ENCODE data around the gene DACH1. TPM values are rescaled to one million over a fixed set of nuclear protein-coding genes. Genes with fewer than 3 reads are reported as not detected.

The DACH1 gene
- total and polyA plus RNA-seq, 9 of the 15 experiments (the other 6 are each of a cell fraction or from before 2014, with no cell fraction given) = 0.04 to 0.07 (median 0.04) TPM; not detected in 2

- Histone ChIP-seq H3K4me1 (replicated peaks in 1 of 2; ENCODE audit: control insufficient read depth in 2 of 2, insufficient read depth in 2 of 2, low read length in 2 of 2) (no peaks in the 10 kb centered on the region), H3K9me3 (replicated peaks; ENCODE audit: control insufficient read depth, insufficient read depth, low read depth, low read length) (no peaks in the 10 kb centered on the region), H3K27me3 (ENCODE audit: control insufficient read depth in 2 of 2, insufficient read depth in 2 of 2, low read length in 2 of 2) (no peaks in the 10 kb centered on the region), H2AFZ (ENCODE audit: low read depth, low read length) (no peak overlapping the region), H3K36me3 (ENCODE audit: control insufficient read depth, insufficient read depth, low read length) (no peaks in the 10 kb centered on the region), H3K4me3 (no peak overlapping the region), H3K27ac (ENCODE audit: extremely low read depth, low read depth, low read length) (no peak overlapping the region), H4K20me1 (replicated peaks; ENCODE audit: control insufficient read depth, insufficient read depth, low read length) (no peaks in the 10 kb centered on the region), H3K9me1 (ENCODE audit: control insufficient read depth, insufficient read depth, low read length) (no peaks in the 10 kb centered on the region), H3K9ac (ENCODE audit: insufficient read depth in 1 of 2, low read depth in 2 of 2, low read length in 2 of 2) (no peak overlapping the region), H3K79me2 (ENCODE audit: control insufficient read depth, insufficient read depth, low read length) (no peaks in the 10 kb centered on the region), H3K4me2 (ENCODE audit: insufficient read depth, low read length) (no peak overlapping the region)
- DNase-seq (ENCODE audit: extremely low read depth in 1 of 4, low spot score in 3 of 4) = no peak
- TF ChIP-seq HDAC2 (IDR thresholded peaks at IDR 0.05) = no peak
- TF ChIP-seq RAD21 (CRISPR knock-in tag; conservative IDR thresholded peaks at IDR 0.05 in 1 of 2, IDR thresholded peaks at IDR 0.05 in 1 of 2) = no peak
- no peak for TF ChIP-seq STAT6 (CRISPR knock-in tag; IDR thresholded peaks at IDR 0.05)
- TF ChIP-seq OTX1 (CRISPR knock-in tag; IDR thresholded peaks at IDR 0.05) = no peak
- no peak for ATAC-seq
- BruUV-seq (replicated peaks) = no TSS peak
- CTCF ChIA-PET (ENCODE audit: low intra/inter-chr PET ratio) = no interaction called here
- intact Hi-C loops (cut with micrococcal nuclease) (no loop called here), in situ Hi-C loops (cut with MboI) (no loop called here)
- FAIRE-seq = no peak
- POLR2A ChIA-PET = no interaction called here
These were observed 273.4 kb downstream of the DACH1 start for GRCh38 chr13:71593566-71593965.

GRCh38 chr13:71591374-71591773 lies 275.6 kb downstream of the DACH1 start:
- Histone ChIP-seq H3K4me3 (no peak overlapping the region), H3K36me3 (ENCODE audit: control insufficient read depth, insufficient read depth, low read length) (no peaks in the 10 kb centered on the region), H4K20me1 (replicated peaks; ENCODE audit: control insufficient read depth, insufficient read depth, low read length) (no peaks in the 10 kb centered on the region), H3K27ac (ENCODE audit: extremely low read depth, low read depth, low read length) (no peak overlapping the region), H3K27me3 (ENCODE audit: control insufficient read depth in 2 of 2, insufficient read depth in 2 of 2, low read length in 2 of 2) (no peaks in the 10 kb centered on the region), H3K4me2 (ENCODE audit: insufficient read depth, low read length) (no peak overlapping the region), H3K9me1 (ENCODE audit: control insufficient read depth, insufficient read depth, low read length) (no peaks in the 10 kb centered on the region), H3K9ac (ENCODE audit: insufficient read depth in 1 of 2, low read depth in 2 of 2, low read length in 2 of 2) (no peak overlapping the region), H2AFZ (ENCODE audit: low read depth, low read length) (no peak overlapping the region), H3K4me1 (replicated peaks in 1 of 2; ENCODE audit: control insufficient read depth in 2 of 2, insufficient read depth in 2 of 2, low read length in 2 of 2) (no peaks in the 10 kb centered on the region), H3K9me3 (replicated peaks; ENCODE audit: control insufficient read depth, insufficient read depth, low read depth, low read length) (no peaks in the 10 kb centered on the region), H3K79me2 (ENCODE audit: control insufficient read depth, insufficient read depth, low read length) (no peaks in the 10 kb centered on the region)
- no peak for DNase-seq (ENCODE audit: extremely low read depth in 1 of 4, low spot score in 3 of 4)
- ChIA-PET CTCF (ENCODE audit: low intra/inter-chr PET ratio) (no interaction called here), POLR2A (no interaction called here)
- intact Hi-C loops (cut with micrococcal nuclease) = no loop called here
- no peak for ATAC-seq
- TF ChIP-seq SAFB (IDR thresholded peaks at IDR 0.05; ENCODE audit: borderline replicate concordance, low read depth, low read length) = no peak
- TF ChIP-seq LARP7 (IDR thresholded peaks at IDR 0.05) = no peak
- in situ Hi-C loops (cut with MboI) = no loop called here
- no peak for FAIRE-seq
- BruUV-seq (replicated peaks) = no TSS peak

All from K562 (cell line).